GM12801 (cell line): Measurements from ENCODE around the gene APIP.

Experiments used
- CTCF ChIP-seq: IDR thresholded peaks from one replicate; pipeline ENCODE4 v1.5.1; 2011; ENCODE audit warnings: control low read depth; ENCODE audit not compliant: insufficient read length; ENCODE audit errors: extremely low read depth

Gene APIP

DNA sequence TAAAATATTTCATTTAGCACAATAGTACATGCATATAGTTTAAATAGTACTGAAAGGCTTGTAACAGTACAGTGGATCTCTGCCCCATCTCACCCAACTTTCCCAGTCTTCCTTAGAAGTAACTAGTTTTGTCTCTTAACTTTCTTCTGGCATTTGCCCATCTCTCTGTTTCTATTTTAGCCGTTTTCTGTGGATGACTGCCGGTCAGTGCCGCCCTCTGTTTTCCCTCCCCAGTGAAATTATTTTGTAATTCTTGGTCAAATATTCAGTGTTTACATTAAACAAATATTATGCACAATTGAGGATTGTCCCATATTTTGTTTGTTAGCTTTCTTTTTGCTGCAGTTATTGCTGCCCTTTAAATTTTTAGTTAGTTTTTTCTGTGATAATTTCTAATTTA, 8.5 kb upstream of the APIP start:
- no peak for TF ChIP-seq CTCF

- no peak for TF ChIP-seq CTCF
These were observed 5.0 kb upstream of the APIP start for GRCh38 chr11:34921156-34921555.

- no peak for TF ChIP-seq CTCF
These were observed 928 bp upstream of the APIP start for GRCh38 chr11:34916843-34917770.

- no peak for TF ChIP-seq CTCF
These were observed 804 bp downstream of the APIP start for GRCh38 chr11:34915136-34916014.

DNA sequence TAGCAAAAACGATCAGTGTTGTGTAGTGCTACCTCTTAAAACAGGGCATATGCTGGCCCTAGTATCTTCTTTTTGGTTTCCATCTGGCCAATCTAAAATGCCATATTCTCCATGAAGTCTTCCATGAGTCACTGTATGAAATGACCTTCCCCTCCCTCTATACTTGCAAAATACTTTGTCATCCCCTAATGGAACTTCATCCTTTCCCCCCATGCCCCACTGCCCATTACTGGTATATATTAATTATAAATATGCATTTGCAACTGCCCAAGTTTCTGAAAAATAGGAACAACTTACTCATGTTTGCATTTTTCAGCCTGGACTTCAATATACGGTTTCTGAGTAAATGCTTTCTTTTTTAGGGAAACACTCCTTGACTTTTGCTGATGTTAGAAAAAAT, 4.5 kb downstream of the APIP start:
- TF ChIP-seq CTCF = no peak

GRCh38 chr11:34910817-34911216, 5.4 kb downstream of the APIP start:
- TF ChIP-seq CTCF = no peak

- TF ChIP-seq CTCF = no peak
These were observed 6.2 kb downstream of the APIP start for GRCh38 chr11:34909955-34910354.
